Lower leg skin (tissue), 3 donors: ENCODE data around the gene AMH.

Source experiments
- POLR2A ChIP-seq, 2 donors: fragments of 450-650 bp; IDR thresholded peaks; one replicate each; pipeline ENCODE4 v1.6.1; 2016 to 2017; ENCODE audit warnings: antibody characterized with exemption in 2 of 2, mild to moderate bottlenecking in 1 of 2, moderate library complexity in 1 of 2
- TF ChIP-seq, protein P1 (sequence below), 3 donors: fragments of 450-650 bp; IDR thresholded peaks; one replicate each; pipeline ENCODE4 v1.5.1; 2016; ENCODE audit warnings: antibody characterized with exemption in 3 of 3, mild to moderate bottlenecking in 3 of 3, moderate library complexity in 2 of 3

DNA sequence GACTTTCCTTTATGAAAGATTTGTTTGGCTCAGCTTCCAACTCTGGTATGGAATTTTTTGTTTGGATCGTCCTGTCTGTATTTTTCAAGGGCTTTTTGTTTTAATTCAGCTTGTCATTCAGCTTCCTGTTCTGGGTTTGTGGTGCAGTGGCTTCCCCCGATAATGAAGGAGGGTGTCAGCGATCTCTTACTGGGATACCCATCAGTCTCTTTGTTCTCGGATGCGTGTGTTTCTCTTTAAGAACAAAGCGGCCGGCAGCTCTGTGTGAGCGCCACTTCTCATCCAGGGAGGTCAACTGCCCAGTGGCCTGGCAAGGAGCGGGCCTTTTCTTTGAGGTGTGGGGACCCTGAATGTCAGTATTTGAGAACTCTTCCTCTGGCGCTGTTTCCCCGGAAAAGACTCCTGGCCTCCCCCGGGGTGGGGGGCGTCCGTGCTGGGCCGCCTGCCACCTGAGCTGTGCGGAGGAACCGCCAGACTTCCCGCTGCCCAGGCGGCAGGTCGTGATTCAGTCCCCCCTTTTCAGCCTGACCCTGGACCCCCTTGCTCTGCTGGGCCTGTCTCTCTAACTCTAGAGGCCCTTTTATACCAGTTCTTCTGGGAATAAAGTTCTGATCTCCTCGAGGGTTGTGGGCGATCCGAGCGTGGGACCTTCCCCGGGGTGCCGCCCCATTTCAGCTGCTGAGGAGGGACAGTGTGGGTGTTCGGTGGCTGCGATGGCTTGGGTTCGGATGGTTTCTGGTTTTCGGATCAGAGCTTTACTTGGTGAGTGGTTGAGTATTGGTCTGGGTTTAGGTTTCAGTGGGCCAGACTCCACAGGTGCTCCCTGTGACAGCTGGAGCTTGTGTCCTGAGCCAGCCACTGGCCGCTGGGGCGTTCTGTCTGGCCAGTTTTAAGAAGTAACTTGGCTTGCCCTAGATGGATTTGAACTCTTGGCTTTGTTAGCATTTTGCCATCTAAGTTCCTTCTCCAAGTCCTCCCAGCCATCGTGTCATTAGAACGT is 9.1 kb upstream of the AMH start:
- TF ChIP-seq, protein P1, sequence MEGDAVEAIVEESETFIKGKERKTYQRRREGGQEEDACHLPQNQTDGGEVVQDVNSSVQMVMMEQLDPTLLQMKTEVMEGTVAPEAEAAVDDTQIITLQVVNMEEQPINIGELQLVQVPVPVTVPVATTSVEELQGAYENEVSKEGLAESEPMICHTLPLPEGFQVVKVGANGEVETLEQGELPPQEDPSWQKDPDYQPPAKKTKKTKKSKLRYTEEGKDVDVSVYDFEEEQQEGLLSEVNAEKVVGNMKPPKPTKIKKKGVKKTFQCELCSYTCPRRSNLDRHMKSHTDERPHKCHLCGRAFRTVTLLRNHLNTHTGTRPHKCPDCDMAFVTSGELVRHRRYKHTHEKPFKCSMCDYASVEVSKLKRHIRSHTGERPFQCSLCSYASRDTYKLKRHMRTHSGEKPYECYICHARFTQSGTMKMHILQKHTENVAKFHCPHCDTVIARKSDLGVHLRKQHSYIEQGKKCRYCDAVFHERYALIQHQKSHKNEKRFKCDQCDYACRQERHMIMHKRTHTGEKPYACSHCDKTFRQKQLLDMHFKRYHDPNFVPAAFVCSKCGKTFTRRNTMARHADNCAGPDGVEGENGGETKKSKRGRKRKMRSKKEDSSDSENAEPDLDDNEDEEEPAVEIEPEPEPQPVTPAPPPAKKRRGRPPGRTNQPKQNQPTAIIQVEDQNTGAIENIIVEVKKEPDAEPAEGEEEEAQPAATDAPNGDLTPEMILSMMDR (IDR thresholded peaks at IDR 0.05) = no peak
- no peak for TF ChIP-seq POLR2A (IDR thresholded peaks at IDR 0.05)
